Suprapubic skin (tissue), 4 donors: ENCODE data around the gene C16orf86. TPM values are rescaled to one million over a fixed set of nuclear protein-coding genes. Genes with fewer than 3 reads are reported as not detected.

ENCODE experiments used
- DNase-seq, 2 donors: peaks; one replicate each; pipeline ENCODE4 v3.0.0-alpha.2; 2019; ENCODE audit warnings: low spot score in 2 of 2
- H3K27ac ChIP-seq: fragments of 200-600 bp; sonication (generic); one replicate; pipeline ENCODE4 v1.5.1; 2019
- H3K27me3 ChIP-seq: fragments of 200-600 bp; sonication (generic); one replicate; pipeline ENCODE4 v1.5.1; 2019
- H3K36me3 ChIP-seq: fragments of 200-600 bp; sonication (generic); one replicate; pipeline ENCODE4 v1.5.1; 2019
- H3K4me1 ChIP-seq: fragments of 200-600 bp; sonication (generic); one replicate; pipeline ENCODE4 v1.5.1; 2019
- H3K4me3 ChIP-seq: fragments of 200-600 bp; sonication (generic); one replicate; pipeline ENCODE4 v1.5.1; 2019; ENCODE audit warnings: mild to moderate bottlenecking
- H3K9me3 ChIP-seq: fragments of 200-600 bp; sonication (generic); one replicate; pipeline ENCODE4 v1.5.1; 2019
- CTCF ChIP-seq, 2 donors: fragments of 200-600 bp in 1 of 2; fragments of 450-650 bp in 1 of 2; sonication (generic) in 1 of 2; IDR thresholded peaks; one replicate each; pipeline ENCODE4 v1.5.1; 2016 to 2019; ENCODE audit warnings: antibody characterized with exemption in 2 of 2, mild to moderate bottlenecking in 1 of 2, moderate library complexity in 1 of 2
- EP300 ChIP-seq: sonication (generic); formaldehyde crosslinking; IDR thresholded peaks from one replicate; pipeline ENCODE4 v1.6.1; 2017; ENCODE audit warnings: antibody characterized with exemption
- POLR2A ChIP-seq, 2 donors: fragments of 450-650 bp; IDR thresholded peaks; one replicate each; pipeline ENCODE4 v1.6.1; 2017; ENCODE audit warnings: antibody characterized with exemption in 2 of 2, mild to moderate bottlenecking in 2 of 2, moderate library complexity in 2 of 2
- POLR2AphosphoS5 ChIP-seq, 3 donors: sonication (generic); formaldehyde crosslinking; IDR thresholded peaks; one replicate each; pipeline ENCODE4 v1.6.1; 2017; ENCODE audit warnings: antibody characterized with exemption in 3 of 3
- WGBS: methylation state at CpG from one replicate; pipeline ENCODE4 v1.1.5; 2018; 5-methylcytosine and 5-hydroxymethylcytosine counted together
- total RNA-seq, 4 donors: library from RNA; depleted of rRNA; stranded (reverse); fragments of >200 nt; gene quantifications; one replicate each; pipeline ENCODE4 v1.1.0, GENCODE V29; 2016

Gene C16orf86
- total RNA-seq, 4 donors from 2014 or later, result 2.1 to 6.8 (median 3.6) TPM

- Histone ChIP-seq H3K27me3 (peaks cover 80% of the 10 kb centered on the region), H3K9me3 (no peaks in the 10 kb centered on the region), H3K36me3 (peaks cover 2% of the 10 kb centered on the region), H3K4me1 (peaks cover 35% of the 10 kb centered on the region), H3K4me3 (no peak overlapping the region), H3K27ac (no peak overlapping the region)
- no peak for DNase-seq
- no CpG with 5 or more reads among the region's 4 CpGs for WGBS
- TF ChIP-seq POLR2A (IDR thresholded peaks at IDR 0.05) (no peak), CTCF (IDR thresholded peaks at IDR 0.05) (no peak), EP300 (no peak), POLR2AphosphoS5 (IDR thresholded peaks at IDR 0.05) (no peak)
These were observed 14.8 kb upstream of the C16orf86 start for GRCh38 chr16:67651847-67652246.

DNA sequence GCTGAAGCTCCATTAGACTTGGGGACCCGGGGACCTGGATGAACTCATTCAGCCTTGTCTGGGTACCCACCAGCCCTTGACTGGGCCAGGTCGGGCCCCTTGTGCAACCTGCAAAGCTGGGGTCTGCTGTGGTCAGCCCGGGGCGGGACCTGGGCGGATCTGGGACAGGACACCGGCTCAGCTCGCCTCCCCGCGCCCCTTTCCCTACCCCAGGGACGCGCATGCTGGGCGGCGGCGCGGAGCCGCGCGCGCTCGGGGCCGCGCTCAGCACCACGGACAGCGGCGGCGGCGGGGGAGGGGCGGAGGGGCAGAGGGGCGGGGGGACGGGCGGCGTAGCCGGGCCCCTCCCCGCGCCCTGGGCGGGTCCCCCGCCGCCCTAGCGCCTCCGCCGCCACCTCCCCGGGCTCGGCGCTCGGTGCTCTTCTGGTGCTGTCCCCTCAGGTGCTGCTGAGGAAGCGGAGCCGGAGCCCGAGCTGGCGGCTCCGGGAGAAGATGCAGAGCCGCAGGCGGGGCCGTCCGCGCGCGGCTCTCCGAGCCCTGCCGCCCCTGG is 14.0 kb upstream of the C16orf86 start:
- H3K9me3 ChIP-seq, result no peaks in the 10 kb centered on the region
- H3K4me1 ChIP-seq, result peaks cover 35% of the 10 kb centered on the region
- WGBS, result 0% methylated on average over 9 of the region's 59 CpGs
- H3K27me3 ChIP-seq, result peaks cover 72% of the 10 kb centered on the region
- DNase-seq, result peak in 1 of 2 donors; percentile 68
- peak overlapping the region; percentile 43 for H3K4me3 ChIP-seq
- no peak overlapping the region for H3K27ac ChIP-seq
- TF ChIP-seq CTCF (IDR thresholded peaks at IDR 0.05), result no peak
- H3K36me3 ChIP-seq, result peaks cover 10% of the 10 kb centered on the region

DNA sequence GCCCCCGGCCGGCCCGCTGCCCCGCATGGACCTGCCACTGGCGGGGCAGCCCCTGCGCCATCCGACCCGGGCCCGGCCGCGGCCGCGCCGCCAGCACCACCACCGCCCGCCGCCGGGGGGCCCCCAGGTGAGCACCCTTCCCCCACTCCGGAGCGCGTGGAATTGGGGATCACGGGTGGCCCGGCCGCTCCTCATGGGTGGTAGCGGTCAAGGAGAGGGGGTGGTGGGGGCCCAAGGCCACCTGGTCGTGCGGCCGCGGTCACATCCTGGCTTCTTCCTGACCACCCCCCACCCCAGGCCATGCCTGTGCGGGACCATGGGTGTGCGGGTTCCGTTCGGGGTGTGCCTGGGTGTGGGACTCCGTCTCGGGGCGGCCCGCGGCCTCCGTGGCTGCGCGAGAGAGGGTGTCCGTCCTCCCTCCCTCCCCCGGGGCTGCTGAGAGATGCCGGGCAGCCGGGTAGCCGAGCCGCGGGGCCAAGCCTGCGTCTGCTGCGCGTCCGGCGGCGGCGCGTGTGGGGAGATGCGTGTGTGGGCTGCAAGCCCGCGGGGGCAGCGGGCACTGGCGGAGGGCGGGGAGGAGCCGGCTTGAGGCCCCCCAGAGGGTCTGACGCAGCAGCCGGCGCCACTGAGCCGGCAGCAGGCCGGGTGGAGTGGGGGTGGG is 13.4 kb upstream of the C16orf86 start:
- DNase-seq, result peak in 1 of 2 donors; percentile 58
- Histone ChIP-seq H3K27me3 (peaks cover 65% of the 10 kb centered on the region), H3K36me3 (peaks cover 16% of the 10 kb centered on the region), H3K4me3 (peak overlapping the region; percentile 43), H3K9me3 (no peaks in the 10 kb centered on the region), H3K27ac (no peak overlapping the region), H3K4me1 (peaks cover 33% of the 10 kb centered on the region)
- no peak for TF ChIP-seq EP300
- TF ChIP-seq POLR2A (IDR thresholded peaks at IDR 0.05), result no peak
- TF ChIP-seq CTCF (IDR thresholded peaks at IDR 0.05), result no peak
- no peak for TF ChIP-seq POLR2AphosphoS5 (IDR thresholded peaks at IDR 0.05)
- 19% methylated on average over 21 of the region's 68 CpGs for WGBS

- H3K36me3 ChIP-seq, result peaks cover 18% of the 10 kb centered on the region
- H3K4me3 ChIP-seq, result peak overlapping the region; percentile 43
- peaks cover 30% of the 10 kb centered on the region for H3K4me1 ChIP-seq
- TF ChIP-seq EP300, result no peak
- no peak for TF ChIP-seq POLR2AphosphoS5 (IDR thresholded peaks at IDR 0.05)
- TF ChIP-seq CTCF (IDR thresholded peaks at IDR 0.05), result no peak
- no peak for TF ChIP-seq POLR2A (IDR thresholded peaks at IDR 0.05)
- peak in 1 of 2 donors; percentile 66 for DNase-seq
- no peak overlapping the region for H3K27ac ChIP-seq
- no peaks in the 10 kb centered on the region for H3K9me3 ChIP-seq
- WGBS, result 3% methylated on average over 6 of the region's 25 CpGs
- H3K27me3 ChIP-seq, result peaks cover 59% of the 10 kb centered on the region
These were observed 12.7 kb upstream of the C16orf86 start for GRCh38 chr16:67653789-67654402.

GRCh38 chr16:67654403-67654911 is 12.2 kb upstream of the C16orf86 start:
- Histone ChIP-seq H3K4me1 (peaks cover 30% of the 10 kb centered on the region), H3K27ac (no peak overlapping the region), H3K36me3 (peaks cover 18% of the 10 kb centered on the region), H3K27me3 (peaks cover 53% of the 10 kb centered on the region), H3K4me3 (no peak overlapping the region), H3K9me3 (no peaks in the 10 kb centered on the region)
- peak in 1 of 2 donors; percentile 66 for DNase-seq
- WGBS, result 56% methylated on average over 22 of the region's 30 CpGs
- no peak for TF ChIP-seq POLR2AphosphoS5 (IDR thresholded peaks at IDR 0.05)
- no peak for TF ChIP-seq CTCF (IDR thresholded peaks at IDR 0.05)
- TF ChIP-seq EP300, result no peak
- TF ChIP-seq POLR2A (IDR thresholded peaks at IDR 0.05), result no peak
